ENCODE data around the gene RASSF1.

Gene RASSF1

DNA sequence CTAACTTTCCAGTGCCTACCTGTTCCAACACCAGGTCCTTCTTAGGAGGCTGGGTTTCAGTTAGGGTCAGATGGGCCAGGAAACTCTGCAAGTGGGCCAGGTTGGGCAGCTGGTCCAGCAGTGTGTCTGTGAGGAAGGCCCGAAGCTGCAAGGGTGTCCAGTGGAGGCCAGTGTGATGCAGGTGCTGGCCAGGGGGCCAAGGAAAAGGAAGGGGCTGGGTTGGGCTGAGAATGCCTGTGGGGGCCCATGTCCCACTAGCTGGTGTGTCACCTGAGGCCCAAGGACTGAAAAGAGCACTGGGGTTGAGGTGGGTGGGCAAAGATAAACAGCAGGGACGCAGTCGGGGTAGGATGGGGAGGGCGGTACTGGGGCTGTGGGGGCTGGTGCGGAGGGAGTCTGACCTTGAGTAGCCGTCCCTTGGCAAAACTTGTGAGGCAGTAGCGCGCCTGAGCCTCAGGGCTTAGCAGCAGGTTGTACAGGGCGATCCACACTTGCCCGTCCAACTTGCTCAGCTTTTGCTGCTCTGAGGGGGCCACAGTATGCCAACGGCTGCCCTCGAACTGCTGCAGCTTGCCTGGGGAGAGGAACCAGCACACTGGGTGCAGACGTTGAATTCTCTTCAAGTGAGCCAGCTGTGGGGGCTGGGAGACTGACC is 1.5 kb upstream of the RASSF1 start:
- no peak for DNase-seq

DNA sequence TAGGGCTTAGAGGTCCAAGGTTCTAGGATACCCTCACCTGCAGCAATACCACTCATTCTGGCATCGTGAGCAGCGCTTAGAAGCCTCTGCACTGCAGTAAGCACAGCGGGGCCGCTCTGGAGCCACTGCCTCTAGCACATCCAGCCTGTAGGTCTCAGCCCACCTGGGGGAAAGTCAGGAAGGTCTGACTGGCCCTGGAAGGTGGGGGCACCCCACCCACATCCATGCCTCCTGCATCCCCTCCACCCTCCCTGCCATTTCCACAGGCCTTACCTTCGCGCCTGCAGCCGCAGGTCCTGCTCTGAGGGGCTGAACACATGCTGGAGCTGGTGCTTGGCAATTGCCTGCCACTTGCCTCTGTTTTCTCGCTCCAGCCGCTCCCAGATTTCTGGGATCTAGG is 901 bp upstream of the RASSF1 start:
- DNase-seq: no peak

- no peak for DNase-seq
Observed at GRCh38 chr3:50340147-50340447, 539 bp downstream of the RASSF1 start.

- DNase-seq: no peak
Observed at GRCh38 chr3:50339485-50340146, 1.0 kb downstream of the RASSF1 start.

- no peak for DNase-seq
Observed at GRCh38 chr3:50338965-50339364, 1.7 kb downstream of the RASSF1 start.

DNA sequence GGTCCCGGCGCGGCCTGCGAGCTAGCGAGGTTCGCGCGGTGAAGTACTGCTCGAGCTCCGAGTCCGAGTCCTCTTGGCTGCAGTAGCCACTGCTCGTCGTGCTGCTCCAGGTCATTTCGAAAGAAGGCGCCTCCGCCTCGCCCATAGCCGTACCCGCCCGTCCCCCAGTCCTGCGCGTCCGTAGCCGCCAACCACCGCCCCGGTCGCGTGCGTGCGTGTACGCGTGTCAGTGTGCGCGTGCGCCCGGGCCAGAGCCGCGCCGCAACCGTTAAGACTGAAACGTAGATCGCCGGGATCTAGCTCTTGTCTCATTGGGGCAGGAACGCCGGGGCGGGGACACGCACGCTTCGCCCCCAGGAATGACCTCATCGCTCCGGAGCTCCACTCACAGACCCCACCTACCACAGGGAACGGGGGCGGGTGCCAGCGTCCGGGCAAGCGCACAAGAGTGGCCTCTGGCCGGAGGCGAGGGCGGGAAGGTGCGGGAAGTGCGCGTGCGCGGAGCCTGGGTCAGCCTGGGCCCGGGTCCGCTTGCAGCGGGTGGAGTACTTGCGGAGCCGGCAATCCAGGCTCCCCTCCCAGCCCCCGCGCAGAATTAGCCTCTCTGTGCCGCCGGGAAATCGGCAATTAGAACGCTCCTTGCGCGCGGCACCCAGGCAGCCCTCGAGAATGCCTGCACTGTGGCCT is 3.3 kb downstream of the RASSF1 start:
- DNase-seq: peak; percentile 95

DNA sequence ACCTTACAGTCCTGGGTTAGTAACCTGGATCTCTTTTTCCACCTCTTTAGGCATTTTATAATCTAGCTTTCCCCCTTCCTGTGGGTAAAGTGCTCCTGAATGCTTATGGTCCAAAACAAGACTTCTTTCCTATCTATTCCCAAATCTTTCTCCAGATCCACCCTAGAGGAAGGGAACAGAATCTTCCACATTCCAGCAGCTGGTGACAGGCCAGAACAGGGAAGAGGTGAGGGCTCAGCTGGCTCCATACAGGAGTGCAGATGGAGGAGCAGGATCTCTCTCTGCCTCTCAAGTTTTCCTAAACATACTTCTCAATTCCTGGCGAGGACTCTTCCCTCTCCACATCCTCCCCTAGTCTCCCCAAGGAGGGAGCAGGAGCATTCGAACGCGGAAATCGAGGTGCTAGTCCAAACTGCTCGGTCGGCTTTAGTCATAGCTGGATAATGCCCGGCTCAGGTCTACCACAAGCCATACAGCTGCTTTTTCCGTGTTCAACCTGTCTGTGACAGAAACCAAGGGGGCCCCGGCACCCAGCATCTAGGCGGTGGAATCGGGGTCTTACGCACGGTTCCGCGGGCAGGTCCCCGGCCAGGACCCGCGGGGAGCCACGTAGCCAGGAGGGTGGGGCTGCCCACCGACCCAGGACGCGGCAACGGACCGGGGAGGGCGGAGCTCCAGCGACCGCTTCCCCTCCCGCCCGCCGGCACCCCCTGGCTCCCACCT is 4.0 kb downstream of the RASSF1 start:
- no peak for DNase-seq

GRCh38 chr3:50334339-50335075 is 6.1 kb downstream of the RASSF1 start:
- DNase-seq: no peak

GRCh38 chr3:50333744-50334328 is 6.8 kb downstream of the RASSF1 start:
- DNase-seq: no peak

DNA sequence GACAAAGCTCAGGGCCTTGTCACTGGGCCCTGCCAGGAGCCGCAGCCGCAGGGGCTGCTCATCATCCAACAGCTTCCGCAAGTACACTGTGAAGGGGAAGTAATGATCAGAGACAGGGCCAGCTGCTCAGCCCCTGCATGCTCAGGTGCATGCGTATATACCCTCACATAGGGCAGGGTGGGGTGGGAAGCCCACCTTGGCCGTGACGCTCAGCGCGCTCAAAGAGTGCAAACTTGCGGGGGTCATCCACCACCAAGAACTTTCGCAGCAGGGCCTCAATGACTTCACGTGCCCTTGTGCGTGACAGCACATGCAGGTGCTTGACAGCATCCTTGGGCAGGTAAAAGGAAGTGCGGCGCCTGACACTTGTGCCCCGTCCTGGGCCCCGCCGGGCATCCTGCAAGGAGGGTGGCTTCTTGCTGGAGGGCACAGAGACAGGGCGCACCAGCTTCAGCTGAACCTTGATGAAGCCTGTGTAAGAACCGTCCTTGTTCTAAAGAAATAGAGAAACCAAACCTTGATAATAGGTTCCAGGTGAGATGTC is 9.2 kb downstream of the RASSF1 start:
- no peak for DNase-seq

DNA sequence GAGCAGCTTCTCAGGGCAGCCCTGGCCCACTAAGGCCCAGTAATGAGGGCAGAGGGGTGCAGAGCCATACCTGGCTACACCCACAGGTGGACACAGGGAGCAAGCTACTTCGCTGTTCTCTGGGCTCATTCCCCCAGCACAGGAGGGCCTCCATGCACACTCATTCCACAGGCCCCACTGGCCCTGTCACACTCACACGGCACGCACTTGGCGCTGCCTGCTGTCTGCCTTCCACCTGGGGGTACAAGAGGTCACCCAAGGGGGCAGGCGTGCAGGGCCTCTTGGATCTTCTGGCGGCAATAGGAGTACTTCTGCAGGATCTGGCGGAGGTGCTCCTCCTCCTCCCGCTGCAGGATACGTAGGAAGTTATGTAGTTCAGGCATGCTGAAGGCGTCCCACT is 10.3 kb downstream of the RASSF1 start:
- no peak for DNase-seq

DNA sequence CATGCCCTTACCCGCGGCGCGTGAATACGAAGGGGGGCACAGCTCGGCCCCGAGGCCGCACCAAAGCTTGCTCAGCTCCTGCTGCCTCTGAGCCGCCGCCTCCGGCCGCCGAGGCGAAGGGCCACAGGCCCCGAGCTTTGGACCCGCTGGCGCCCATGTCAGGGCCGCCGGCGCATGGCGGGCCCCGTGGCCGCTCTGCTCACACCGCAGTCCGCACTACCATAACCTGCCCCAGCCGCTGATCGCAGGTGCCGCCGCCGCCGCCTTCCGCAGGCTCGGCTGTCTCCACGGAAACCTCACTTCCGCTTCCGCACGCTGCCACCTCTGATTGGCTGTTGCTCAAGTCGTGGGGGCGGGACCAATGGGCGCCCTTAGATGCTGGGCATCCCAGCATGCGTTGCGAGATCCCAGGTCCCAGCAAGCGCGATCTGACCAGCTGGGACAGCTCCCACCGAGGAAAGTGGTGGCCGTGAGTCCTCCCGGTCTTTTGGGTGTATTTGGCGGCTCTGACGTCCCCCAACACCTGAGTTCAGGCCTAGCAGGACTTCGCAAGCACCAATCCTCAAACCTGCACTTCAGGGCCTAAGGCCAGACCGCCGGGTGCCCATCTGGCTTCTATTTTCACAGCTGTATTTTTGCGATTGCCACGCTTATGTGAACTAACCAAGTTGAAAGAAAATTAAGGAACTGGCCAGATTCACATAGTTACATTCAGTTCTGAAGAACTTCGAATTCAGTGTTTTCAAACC is 12.5 kb downstream of the RASSF1 start, which contains the start of gene TUSC2:
Gene TUSC2 (minus strand): TSS at position 281 of the 749 bp plus-strand sequence. CDS start 124 bp downstream, at position 157.
- DNase-seq: peak; percentile 93

- no peak for DNase-seq
Observed at GRCh38 chr3:50327129-50327528, 13.5 kb downstream of the RASSF1 start.

- DNase-seq: no peak
Observed at GRCh38 chr3:50326182-50326541, 14.5 kb downstream of the RASSF1 start.

DNA sequence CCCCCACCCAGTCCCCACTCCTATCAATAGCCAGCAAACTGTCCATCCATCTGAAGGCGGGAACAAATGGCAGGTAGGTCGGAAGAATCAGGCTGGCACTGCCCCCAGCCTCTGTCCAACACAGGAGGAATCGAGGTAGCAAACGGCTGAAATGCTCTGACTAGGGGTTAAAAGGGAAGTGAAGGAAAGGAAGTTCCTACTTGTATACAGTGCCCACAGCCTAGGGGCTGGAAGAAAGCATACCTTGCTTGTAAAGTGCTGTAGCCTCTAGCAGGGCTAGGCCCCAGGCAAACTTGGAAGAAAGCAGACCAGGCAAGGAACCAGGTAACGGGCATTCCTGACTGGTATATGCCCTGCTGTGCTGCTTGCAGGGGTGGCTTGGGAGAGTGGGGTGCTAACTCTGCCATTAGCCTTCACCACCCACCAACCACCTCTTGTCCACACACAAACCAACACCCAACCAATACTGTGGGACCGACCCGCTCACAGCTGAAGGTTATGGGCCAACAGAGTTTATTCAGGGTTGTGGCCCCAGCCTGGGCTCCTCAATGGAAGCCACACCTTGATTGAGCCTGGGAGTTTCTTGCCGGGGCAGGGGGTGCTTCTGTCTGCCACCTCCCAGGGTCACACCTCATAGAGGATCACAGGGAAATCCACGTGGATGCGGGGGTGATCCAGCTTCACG is 15.0 kb downstream of the RASSF1 start:
- no peak for DNase-seq

DNA sequence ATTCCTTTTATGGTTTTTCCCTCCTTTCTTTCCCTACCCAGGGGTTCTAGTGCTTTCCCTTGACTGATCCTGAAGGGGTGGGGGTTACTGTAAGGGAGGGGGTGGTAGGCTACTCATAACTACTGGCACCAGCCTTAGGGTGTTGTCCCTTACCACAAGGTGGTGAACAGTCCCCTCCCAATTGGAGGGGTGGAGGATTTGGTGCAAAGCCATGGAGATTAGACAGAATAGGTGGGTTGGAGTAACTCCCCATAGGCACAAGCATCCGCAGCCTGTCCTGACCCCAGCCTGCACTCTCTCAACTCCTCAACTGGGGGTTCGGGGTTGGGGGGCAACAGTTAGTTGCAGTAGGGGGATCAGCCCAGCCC is 15.5 kb downstream of the RASSF1 start:
- DNase-seq: no peak

DNA sequence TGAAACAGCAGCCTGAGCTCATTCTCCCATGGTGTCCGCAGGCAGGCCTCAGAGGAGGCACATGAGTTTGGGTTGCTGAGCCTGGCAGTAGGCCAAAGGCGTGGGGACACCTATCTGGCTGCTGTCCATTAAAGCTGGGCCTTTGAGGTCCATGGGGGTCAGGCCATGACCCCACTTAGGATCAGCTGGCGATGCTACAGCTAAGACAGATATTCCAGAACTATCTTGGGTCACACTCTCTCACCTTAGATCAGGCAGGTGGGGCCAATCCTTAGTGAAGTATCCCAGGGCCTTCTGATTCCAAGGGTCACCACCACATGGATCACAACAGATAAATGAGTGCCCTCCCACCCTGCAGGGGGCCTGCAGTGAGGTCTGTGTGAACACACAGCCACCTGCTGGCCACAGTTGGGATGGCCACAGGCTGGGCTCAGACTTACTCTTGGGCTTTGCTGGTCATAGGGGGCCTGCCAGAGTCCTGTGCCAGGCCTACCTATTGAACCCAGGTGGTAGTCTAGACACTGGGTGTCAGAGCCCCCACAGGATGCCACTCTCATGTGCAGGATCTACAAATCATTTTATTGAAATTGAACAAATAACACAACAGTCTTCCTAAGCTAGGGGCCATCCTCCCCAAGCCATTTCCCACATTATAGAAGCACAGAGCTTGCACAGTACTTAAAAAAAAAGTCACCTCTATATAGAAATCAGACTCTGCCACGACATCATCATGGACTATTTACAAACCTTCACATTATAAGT is 16.1 kb downstream of the RASSF1 start:
- peak; percentile 61 for DNase-seq

- no peak for DNase-seq
Observed at GRCh38 chr3:50323614-50324199, 16.9 kb downstream of the RASSF1 start.

GRCh38 chr3:50323092-50323600 is 17.5 kb downstream of the RASSF1 start:
- no peak for DNase-seq

Data from activated CD4-positive, CD25-positive, alpha-beta regulatory T cell treated with anti-CD3 and anti-CD28 coated beads, Interleukin-2, amount 50 U/mL, for 72 hours (primary cell).